HUES6 (cell line): ENCODE data around the gene RNF10.
"Not testable (repeated sequence)": the region's sequence is repeated elsewhere in the genome, so short reads cannot be mapped to it uniquely, and the experiment has no call there.

ENCODE experiments used
- H3K27ac ChIP-seq: 2 replicates; pipeline ENCODE4 v1.7.0; 2013; ENCODE audit warnings: low read depth, mild to moderate bottlenecking, low read length, inconsistent platforms
- H3K27me3 ChIP-seq: 2 replicates; pipeline ENCODE4 v1.6.1; 2013; ENCODE audit warnings: low read length; ENCODE audit not compliant: control insufficient read depth, insufficient read depth
- H3K36me3 ChIP-seq: 2 replicates; pipeline ENCODE4 v1.6.1; 2013; ENCODE audit warnings: low read length; ENCODE audit not compliant: control insufficient read depth, insufficient read depth
- H3K4me1 ChIP-seq: 2 replicates; pipeline ENCODE4 v1.6.1; 2013; ENCODE audit warnings: low read length; ENCODE audit not compliant: control insufficient read depth, insufficient read depth
- H3K4me3 ChIP-seq: 2 replicates; pipeline ENCODE4 v1.5.1; 2013; ENCODE audit warnings: low read depth, low read length
- H3K9ac ChIP-seq: one replicate; pipeline ENCODE4 v1.6.1; 2013; ENCODE audit warnings: mild to moderate bottlenecking, low read length
- H3K9me3 ChIP-seq: 2 replicates; pipeline ENCODE4 v1.6.1; 2013; ENCODE audit warnings: low read depth, low read length; ENCODE audit not compliant: control insufficient read depth, insufficient read depth

The RNF10 gene

GRCh38 chr12:120496413-120497340, 37.5 kb upstream of the RNF10 start:
- Histone ChIP-seq H3K27ac (peak overlapping the region; percentile 86; the same call in 1 of the 2 replicates), H3K9me3 (no peaks in the 10 kb centered on the region), H3K36me3 (peaks cover 34% of the 10 kb centered on the region), H3K9ac (peak overlapping the region; percentile 92), H3K27me3 (no peaks in the 10 kb centered on the region), H3K4me1 (peaks cover 14% of the 10 kb centered on the region; the same call in 1 of the 2 replicates), H3K4me3 (peak overlapping the region; percentile 93)

DNA sequence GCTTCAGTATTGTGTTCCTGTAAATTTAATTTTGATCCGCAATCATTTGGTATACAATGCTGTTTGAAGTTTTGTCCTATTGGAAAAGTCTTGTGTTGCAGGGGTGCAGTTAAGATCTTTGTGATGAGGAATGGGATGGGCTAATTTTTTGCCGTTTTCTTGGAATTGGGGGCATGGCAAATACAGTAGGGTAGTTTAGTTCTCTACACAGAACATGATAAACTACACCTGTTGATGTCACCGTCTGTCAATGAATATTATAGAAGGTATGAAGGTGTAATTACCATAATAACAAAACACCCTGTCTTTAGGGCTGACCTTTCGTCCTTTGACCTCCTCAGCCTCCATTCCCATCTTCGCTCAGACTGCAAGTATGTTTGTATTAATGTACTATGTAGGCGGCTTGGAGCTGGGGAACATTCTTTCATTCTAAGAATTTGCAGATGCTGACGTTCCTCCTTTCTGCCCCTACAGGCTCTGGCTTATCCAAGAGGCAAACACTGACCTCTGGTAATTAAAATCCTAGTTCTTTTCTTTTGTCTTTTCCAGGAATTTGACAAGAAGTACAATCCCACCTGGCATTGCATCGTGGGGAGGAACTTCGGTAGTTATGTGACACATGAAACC, 36.5 kb upstream of the RNF10 start:
- H3K36me3 ChIP-seq, result peaks cover 33% of the 10 kb centered on the region
- no peaks in the 10 kb centered on the region for H3K27me3 ChIP-seq
- peaks cover 14% of the 10 kb centered on the region; the same call in 1 of the 2 replicates for H3K4me1 ChIP-seq
- H3K27ac ChIP-seq, result no peak overlapping the region
- peak overlapping the region; percentile 93 for H3K4me3 ChIP-seq
- H3K9me3 ChIP-seq, result no peaks in the 10 kb centered on the region
- H3K9ac ChIP-seq, result peak overlapping the region; percentile 92

- Histone ChIP-seq H3K9ac (no peak overlapping the region), H3K27ac (no peak overlapping the region), H3K4me3 (no peak overlapping the region), H3K27me3 (no peaks in the 10 kb centered on the region), H3K9me3 (no peaks in the 10 kb centered on the region), H3K4me1 (peaks cover 14% of the 10 kb centered on the region; the same call in 1 of the 2 replicates), H3K36me3 (peaks cover 46% of the 10 kb centered on the region)
Observed at GRCh38 chr12:120498870-120499515, 35.2 kb upstream of the RNF10 start.

DNA sequence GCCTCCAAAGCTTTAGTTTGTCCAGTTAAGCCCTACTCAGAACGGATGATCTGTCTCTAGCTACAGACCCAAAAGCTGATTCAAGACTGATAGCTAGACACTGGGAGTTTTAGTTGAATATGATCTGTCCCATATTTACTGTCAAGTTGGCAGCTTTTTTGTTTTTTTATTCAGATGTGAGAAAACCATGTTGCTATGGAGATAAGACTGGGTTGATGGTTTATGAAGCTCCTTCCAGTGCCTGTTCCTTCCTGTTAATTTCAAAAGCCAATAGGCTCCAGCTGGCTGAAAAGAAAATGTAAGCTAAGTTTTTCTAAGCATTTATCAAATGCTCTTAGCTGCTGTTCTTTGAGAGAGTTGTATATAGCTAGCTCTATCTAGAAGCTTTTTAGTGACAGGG, 33.6 kb upstream of the RNF10 start:
- peaks cover 12% of the 10 kb centered on the region for H3K4me1 ChIP-seq
- H3K36me3 ChIP-seq, result peaks cover 50% of the 10 kb centered on the region

GRCh38 chr12:120504587-120504986, 29.6 kb upstream of the RNF10 start:
- no peaks in the 10 kb centered on the region for H3K27me3 ChIP-seq
- peaks cover 5% of the 10 kb centered on the region for H3K4me1 ChIP-seq
- H3K9ac ChIP-seq, result peak overlapping the region; percentile 17
- H3K36me3 ChIP-seq, result peaks cover 52% of the 10 kb centered on the region
- H3K9me3 ChIP-seq, result no peaks in the 10 kb centered on the region
- H3K4me3 ChIP-seq, result no peak overlapping the region
- peak overlapping the region; percentile 17 for H3K27ac ChIP-seq

More for the DNA sequence above, 33.6 kb upstream of the RNF10 start:
- Histone ChIP-seq H3K27me3 (no peaks in the 10 kb centered on the region), H3K27ac (no peak overlapping the region), H3K9ac (no peak overlapping the region), H3K4me3 (no peak overlapping the region), H3K9me3 (no peaks in the 10 kb centered on the region)

- Histone ChIP-seq H3K27ac (no peak overlapping the region), H3K4me3 (no peak overlapping the region), H3K4me1 (peaks cover 5% of the 10 kb centered on the region), H3K9me3 (no peaks in the 10 kb centered on the region), H3K27me3 (no peaks in the 10 kb centered on the region), H3K36me3 (peaks cover 48% of the 10 kb centered on the region), H3K9ac (no peak overlapping the region)
Observed at GRCh38 chr12:120508537-120508936, 25.6 kb upstream of the RNF10 start.

GRCh38 chr12:120514002-120514401, 20.2 kb upstream of the RNF10 start:
- Histone ChIP-seq H3K9me3 (no peaks in the 10 kb centered on the region), H3K27me3 (no peaks in the 10 kb centered on the region), H3K4me3 (no peak overlapping the region), H3K9ac (no peak overlapping the region), H3K4me1 (no peaks in the 10 kb centered on the region), H3K36me3 (peaks cover 55% of the 10 kb centered on the region), H3K27ac (no peak overlapping the region)

DNA sequence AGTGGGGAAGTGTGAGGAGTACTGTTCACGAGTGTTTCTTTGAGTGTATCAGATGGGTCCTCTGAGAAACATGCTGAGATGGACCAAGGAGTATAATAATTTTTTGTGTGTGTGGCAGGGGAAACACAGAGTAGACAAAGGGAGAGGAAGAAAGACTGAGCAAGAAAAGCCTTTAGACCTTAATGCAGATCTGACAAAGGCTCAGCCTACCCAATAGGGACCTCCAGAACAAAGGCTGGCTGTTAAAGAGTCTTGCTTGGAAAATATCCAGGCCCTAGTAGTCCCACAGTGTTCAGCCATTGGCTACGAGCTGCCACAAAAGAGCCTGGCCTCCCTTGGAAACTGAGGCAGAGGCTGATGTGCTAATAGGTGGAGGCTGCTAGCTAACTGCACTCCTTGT, 18.7 kb upstream of the RNF10 start:
- peaks cover 43% of the 10 kb centered on the region for H3K36me3 ChIP-seq
- H3K9ac ChIP-seq, result no peak overlapping the region
- no peak overlapping the region for H3K4me3 ChIP-seq
- no peaks in the 10 kb centered on the region for H3K4me1 ChIP-seq
- no peaks in the 10 kb centered on the region for H3K9me3 ChIP-seq
- no peak overlapping the region for H3K27ac ChIP-seq
- H3K27me3 ChIP-seq, result no peaks in the 10 kb centered on the region

- peaks cover 34% of the 10 kb centered on the region for H3K36me3 ChIP-seq
- not testable (repeated sequence) for H3K9ac ChIP-seq, H3K9me3 ChIP-seq, H3K4me3 ChIP-seq, H3K4me1 ChIP-seq, H3K27me3 ChIP-seq, H3K27ac ChIP-seq
Observed at GRCh38 chr12:120519324-120519723, 14.8 kb upstream of the RNF10 start.

DNA sequence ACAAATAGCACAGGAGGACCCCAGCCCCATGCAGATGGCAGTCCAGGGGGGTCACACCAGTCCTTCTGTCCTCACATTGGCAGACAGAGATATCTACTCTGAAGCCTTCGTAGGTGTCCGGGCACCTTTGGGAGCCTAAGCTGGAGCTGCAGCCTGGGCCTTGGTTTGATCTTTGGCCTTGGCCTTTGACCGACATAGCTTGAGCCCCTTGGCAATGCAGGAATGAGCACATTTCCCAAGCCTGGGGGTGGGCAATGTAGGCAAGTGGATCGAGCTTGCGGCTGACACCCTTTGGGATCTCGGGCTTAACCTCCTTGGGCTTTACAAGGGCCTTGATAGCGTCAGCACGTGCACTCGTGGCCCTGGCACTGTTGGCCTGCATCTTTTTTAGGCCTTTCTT, 11.6 kb upstream of the RNF10 start:
- H3K36me3 ChIP-seq, result peaks cover 11% of the 10 kb centered on the region
- H3K4me3 ChIP-seq, result no peak overlapping the region
- no peaks in the 10 kb centered on the region for H3K27me3 ChIP-seq
- no peak overlapping the region for H3K9ac ChIP-seq
- H3K27ac ChIP-seq, result no peak overlapping the region
- H3K4me1 ChIP-seq, result no peaks in the 10 kb centered on the region
- no peaks in the 10 kb centered on the region for H3K9me3 ChIP-seq
